Activated CD4-positive, CD25-positive, alpha-beta regulatory T cell (primary cell): ENCODE measurements around the gene CGNL1.

ENCODE experiments used
- DNase-seq, 4 experiments: peaks; one replicate each; lab custom pipeline; 2025; lab: John Stamatoyannopoulos, UW

The CGNL1 gene

GRCh38 chr15:57527382-57528091, 151.2 kb downstream of the CGNL1 start:
- no peak for DNase-seq

GRCh38 chr15:57528940-57529565, 152.7 kb downstream of the CGNL1 start:
- DNase-seq, result no peak

GRCh38 chr15:57529748-57530147, 153.4 kb downstream of the CGNL1 start:
- no peak for DNase-seq

GRCh38 chr15:57532731-57533447, 156.6 kb downstream of the CGNL1 start:
- DNase-seq, result no peak

- DNase-seq, result no peak
Observed at GRCh38 chr15:57533448-57533799, 157.1 kb downstream of the CGNL1 start.

GRCh38 chr15:57534281-57534680, 158.0 kb downstream of the CGNL1 start:
- DNase-seq, result no peak

- no peak for DNase-seq
Observed at GRCh38 chr15:57537072-57537471, 160.8 kb downstream of the CGNL1 start.

- DNase-seq, result no peak
Observed at GRCh38 chr15:57537488-57538264, 161.4 kb downstream of the CGNL1 start.

- no peak for DNase-seq
Observed at GRCh38 chr15:57538265-57538529, 161.9 kb downstream of the CGNL1 start.

GRCh38 chr15:57538821-57539220, 162.5 kb downstream of the CGNL1 start:
- DNase-seq, result no peak

GRCh38 chr15:57540211-57540610, 163.9 kb downstream of the CGNL1 start:
- no peak for DNase-seq

GRCh38 chr15:57540736-57541135, 164.4 kb downstream of the CGNL1 start:
- no peak for DNase-seq

- no peak for DNase-seq
Observed at GRCh38 chr15:57541271-57541670, 165.0 kb downstream of the CGNL1 start.

- DNase-seq, result no peak
Observed at GRCh38 chr15:57541805-57542504, 165.7 kb downstream of the CGNL1 start.

- DNase-seq, result no peak
Observed at GRCh38 chr15:57542505-57542817, 166.2 kb downstream of the CGNL1 start.

GRCh38 chr15:57544848-57545480, 168.7 kb downstream of the CGNL1 start:
- DNase-seq, result no peak

- DNase-seq, result no peak
Observed at GRCh38 chr15:57545995-57546394, 169.7 kb downstream of the CGNL1 start.

GRCh38 chr15:57547243-57547755, 171.0 kb downstream of the CGNL1 start:
- no peak for DNase-seq

- DNase-seq, result no peak
Observed at GRCh38 chr15:57548351-57548750, 172.0 kb downstream of the CGNL1 start.

- DNase-seq, result no peak
Observed at GRCh38 chr15:57548835-57549234, 172.5 kb downstream of the CGNL1 start.

- DNase-seq, result no peak
Observed at GRCh38 chr15:57549935-57550334, 173.6 kb downstream of the CGNL1 start.

- no peak for DNase-seq
Observed at GRCh38 chr15:57550640-57551039, 174.3 kb downstream of the CGNL1 start.
